Middle frontal gyrus (tissue), 1 donor: ENCODE results near the gene PDE7B.
"Not testable (repeated sequence)": the region's sequence is repeated elsewhere in the genome, so short reads cannot be mapped to it uniquely, and the experiment has no call there.

ENCODE experiments used
- DNase-seq: peaks from one replicate; pipeline ENCODE4 v3.0.0-alpha.2; 2015; ENCODE audit warnings: low spot score; ENCODE audit errors: extremely low spot score

PDE7B gene

DNA sequence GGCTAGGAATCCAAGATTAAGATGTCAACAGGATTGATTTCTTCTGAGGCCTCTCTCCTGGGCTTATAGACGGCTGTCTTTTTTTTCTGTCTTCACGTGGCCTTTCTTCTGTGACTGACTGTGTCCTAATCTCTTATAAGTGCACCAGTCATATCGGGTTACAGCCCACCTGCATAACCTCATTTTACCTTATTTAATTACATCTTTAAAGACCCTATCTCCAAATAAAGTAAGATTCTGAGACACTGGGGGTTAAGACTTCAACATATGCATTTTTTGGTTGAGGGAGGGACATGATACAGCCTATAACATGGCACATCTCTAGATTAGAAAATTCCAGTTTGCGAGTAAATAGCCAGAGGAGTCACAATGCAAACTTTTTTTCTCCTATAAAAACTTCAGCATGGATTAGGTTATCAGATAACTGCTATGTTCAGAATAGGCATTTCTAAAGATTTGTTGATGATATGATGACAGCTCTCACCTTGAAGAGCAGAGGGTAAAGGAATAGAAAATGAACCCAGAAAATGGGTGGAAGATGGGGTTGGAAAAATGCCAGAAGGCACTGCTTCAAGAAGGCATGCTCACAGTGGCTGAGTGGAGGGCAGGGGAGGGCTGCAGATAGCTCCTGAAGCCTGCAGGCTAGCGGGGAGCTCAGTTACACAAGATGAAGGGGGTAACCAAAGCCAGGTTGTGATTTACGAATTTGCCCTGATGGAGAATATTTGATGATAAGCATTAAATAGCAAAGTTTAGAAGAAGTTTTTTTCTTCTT, 8.7 kb upstream of the PDE7B start:
- no peak for DNase-seq

DNA sequence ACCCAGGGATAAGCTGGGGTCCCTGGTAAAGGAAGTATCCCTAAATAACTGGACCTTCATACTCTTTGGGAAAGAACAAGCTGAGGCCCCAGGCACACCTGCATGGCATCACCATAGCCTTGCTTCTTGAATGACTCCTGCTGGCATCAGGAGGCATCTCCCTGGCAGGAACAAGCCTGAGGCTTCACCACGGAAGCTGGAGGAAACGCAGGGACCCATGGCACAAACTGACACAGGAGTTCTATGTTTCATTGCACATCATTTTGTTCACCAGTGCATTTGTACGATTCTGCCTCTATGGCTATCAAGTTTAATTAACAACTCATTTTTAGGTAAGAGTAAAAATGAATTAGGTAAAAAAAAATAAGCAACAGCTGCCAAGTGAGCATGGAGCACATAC, 619 bp upstream of the PDE7B start:
- DNase-seq: no peak

DNA sequence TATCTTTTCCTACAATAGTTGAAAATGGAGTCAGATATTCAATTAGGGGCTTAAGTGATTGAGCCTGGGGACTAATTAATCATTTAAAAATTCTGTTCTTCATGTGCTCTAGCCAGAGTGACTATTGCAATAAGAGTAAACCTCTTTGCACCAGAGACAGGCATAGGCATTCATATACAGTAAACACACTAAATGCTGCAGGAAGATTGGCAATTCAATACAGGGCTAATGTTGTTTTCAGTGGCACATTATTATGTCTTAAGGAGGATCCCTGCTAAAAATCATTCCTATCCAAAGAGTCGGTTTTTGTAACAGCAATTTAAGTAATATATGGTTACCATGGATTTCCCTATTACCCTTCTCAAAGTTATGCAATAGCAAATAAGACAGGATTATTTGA, 1.2 kb downstream of the PDE7B start:
- DNase-seq: no peak

DNA sequence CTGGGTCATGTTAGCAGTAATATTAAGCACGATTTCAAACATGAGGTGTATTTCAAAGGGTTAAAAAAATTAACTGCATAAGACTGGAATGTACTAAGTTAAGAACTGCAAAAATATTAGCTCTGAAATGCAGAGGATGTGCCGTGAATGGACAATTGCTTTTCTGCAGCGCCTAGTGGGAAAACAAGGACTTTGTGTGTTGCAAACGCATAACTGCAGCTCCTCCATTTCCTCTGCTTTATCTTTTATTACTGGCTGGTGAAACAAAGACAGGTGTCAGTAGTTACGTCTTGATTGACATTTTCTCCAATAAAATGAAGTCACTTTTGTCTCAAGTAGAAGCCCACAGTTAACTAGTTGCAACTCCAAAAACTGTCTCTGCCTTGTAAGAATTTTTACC, 1.7 kb downstream of the PDE7B start:
- DNase-seq: no peak

DNA sequence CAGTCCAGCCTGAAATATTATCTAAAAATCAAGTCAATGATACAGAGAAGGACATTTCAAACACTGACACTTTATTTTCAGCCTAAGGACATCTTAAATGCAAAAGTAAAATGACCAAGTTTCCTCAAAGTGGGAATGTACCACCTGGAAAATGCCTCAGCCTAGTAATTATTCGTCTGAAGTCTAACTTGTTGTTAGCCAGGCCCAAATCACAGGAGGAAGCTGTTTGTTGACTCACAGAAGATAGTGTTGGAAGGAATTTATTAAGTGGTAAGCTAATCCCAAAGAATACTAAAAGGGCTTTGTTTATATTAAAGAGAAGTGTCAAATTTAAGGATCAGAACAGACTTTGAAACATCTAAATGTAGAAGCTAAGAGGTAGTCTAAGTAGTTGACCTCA, 2.5 kb downstream of the PDE7B start:
- no peak for DNase-seq

DNA sequence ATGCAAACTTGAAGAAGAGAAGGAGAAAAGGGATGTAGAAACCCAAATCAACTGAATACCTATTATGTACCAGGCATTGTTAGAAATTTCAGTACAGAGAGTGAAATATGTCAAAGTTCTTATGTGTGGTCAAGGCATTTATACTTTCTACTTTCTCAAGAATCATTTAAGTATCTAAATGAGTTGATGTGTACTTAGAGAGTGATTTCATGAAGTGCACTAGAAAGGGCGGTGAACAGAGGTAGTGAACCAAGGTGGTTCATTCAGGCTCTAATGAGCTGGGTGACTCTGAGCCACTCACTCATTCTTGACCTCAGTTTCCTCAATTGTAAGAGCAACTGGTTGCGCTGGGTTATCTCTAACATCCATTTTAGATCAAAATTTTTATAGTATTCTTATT, 3.3 kb downstream of the PDE7B start:
- no peak for DNase-seq

DNA sequence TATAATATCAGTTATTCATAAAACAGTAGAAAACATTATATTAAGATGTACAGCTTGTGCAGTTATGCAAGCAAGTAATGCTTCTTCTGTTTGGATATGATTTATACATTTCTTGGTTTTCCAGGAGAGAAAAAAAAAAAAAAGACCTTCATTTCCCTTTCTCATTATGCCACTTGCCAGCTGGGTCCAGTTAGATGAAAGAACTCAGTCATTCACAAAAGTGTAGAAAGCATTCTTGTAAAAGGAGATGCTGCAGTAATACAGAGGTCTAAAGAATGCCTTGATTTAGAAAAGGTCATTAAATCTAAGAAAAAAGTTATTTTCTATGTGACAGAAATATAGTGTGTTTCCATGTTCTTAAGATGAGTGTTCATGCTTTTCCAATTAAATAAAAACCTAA, 7.4 kb downstream of the PDE7B start:
- DNase-seq: no peak

DNA sequence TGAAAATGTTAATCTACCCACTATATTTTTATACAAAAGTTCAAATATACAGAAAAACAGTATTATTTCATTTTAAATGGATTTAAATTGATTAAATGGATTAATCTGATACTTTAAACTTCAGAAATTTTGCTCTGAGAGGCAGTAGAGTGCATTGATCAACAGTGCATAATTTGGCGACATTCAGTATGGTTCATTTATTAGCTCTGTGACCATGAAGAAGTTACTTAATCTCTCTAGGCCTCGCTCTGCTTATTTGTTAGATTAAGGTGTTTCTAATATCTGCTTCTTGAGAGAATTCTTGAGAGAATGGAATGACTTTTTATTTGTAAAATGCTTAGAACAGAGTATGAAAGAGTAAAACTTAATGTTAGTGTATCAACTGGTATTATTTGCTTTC, 8.9 kb downstream of the PDE7B start:
- no peak for DNase-seq

DNA sequence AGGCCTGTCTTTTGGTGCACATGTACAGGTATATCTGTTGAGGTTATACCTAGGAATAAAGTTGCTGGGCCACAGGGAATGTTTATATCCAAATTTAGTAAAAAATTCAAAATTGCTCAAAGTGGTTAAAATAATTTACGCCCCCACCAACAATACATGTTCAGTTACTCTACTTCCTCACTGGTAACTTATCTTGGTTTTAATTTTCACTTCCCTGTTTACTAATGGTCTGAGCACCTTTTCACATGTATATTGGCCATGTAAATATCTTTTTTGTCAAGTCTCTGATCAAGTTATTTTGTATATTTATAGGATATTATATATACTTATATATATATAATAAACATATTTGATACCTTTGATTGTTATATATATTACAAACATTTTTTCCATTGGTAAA, 9.7 kb downstream of the PDE7B start:
- no peak for DNase-seq

DNA sequence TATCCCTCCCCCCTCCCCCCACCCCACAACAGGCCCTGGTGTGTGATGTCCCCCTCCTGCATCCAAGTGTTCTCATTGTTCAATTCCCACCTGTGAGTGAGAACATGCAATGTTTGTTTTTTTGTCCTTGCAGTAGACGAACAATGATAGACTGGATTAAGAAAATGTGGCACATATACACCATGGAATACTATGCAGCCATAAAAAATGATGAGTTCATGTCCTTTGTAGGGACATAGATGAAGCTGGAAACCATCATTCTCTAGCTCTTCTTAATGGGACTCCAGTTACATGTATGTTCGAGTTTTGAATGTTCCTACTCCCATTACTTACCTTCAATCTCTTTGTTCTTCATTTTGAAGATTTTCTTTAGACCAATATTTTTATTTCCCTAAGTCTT, 13.4 kb downstream of the PDE7B start:
- DNase-seq: not testable (repeated sequence)

DNA sequence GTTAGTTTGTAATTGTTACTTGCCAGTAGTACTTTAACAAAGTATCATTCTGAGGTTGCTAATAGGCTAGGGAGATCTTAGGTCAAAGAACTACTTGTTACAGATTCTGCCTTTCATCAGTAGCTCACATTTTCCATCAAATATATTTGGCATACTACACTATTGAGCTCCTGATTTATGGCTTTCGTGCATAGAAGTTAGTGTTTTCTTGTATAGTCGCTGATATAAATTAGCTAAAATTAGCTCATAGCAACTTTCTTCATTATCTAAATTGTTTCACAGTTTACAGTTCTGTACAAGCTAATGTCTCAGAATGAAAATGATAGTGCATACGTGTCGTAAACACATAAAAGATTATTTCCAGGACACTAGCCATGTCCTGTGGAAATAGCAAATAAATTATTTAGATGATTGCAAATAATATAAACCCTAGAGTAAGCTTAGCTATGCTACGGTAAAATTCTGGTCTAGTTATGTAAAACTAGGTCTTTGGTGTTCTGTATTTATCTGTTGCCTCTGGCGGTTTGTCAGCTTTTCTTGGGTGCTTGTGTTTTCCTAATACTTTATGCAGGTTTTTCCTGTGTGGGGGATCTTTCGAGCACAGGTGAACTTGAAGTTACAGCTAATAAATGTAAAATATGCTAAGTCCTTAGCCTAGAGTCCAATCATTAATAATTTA, 15.1 kb downstream of the PDE7B start:
- no peak for DNase-seq

DNA sequence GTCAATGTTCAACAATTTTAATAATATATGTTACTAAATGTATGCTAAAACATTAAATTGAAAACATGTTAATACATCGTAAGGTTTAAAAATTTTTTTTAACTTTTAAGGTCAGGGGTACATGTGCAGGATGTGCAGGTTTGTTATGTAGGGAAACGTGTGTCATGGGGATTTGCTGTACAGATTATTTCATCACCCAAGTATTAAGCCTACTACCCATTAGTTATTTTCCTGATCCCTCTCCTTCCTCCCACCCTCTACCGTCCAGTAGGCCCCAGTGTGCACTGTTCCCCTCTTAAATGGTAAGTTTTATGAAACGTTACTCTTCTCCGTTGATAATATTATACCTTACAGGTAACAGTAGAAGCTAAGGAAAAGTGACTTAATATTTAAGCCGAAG, 15.8 kb downstream of the PDE7B start:
- no peak for DNase-seq

DNA sequence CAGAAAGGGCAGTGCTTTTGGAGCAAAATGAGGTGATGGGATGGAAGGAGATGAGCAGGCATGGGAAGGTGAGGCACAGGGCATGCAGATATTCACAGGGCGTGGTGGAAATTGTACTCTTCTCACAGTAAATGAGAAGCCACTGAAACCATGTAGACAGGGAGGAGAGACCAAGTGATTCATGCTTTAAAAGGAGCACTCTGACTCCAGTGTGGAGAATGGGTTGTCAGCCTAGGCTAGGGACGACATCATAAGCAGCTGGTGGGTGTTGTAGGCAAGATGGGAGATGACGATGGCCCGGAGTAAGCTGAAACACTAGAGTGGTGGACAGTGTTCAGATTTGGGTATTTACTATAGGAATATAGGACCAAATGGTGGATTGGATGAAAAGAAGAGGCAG, 18.4 kb downstream of the PDE7B start:
- no peak for DNase-seq

DNA sequence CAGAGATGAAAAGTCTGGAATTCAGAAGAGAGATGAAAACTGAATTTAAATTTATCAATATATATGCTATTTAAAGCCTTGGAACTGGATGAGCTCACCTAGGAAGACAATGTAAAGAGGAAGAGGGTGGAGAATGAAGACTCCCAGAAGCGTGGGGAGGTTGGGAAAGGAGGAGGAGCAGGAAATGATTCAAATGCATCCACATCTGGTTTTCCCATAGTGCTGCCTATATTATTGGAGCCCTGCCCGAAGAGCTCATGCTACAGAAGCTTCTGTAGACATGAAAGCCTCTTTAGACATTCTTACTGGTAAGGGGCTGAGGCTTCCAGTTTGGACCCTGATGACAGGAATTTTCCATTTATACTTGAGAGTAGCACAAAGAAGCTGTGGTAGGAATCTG, 19.2 kb downstream of the PDE7B start:
- no peak for DNase-seq

DNA sequence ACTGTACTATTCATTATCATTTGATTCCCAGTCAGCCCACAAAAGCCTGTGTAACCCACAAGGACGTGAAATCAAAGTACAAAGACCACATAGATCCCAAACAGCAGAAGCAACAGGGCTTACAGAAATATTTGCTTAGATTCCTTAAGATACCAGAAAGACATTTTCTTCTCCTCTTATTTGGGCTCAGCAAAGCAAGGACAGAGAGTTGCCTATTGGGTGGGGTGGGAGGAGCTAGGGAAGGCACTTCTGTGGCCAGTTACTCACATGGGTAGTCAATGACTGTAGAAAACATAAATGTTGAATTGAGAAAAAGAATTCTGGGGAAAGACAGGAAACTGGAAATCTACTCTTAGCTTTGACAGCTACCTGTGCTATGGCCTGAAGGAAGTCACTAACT, 19.8 kb downstream of the PDE7B start:
- no peak for DNase-seq

DNA sequence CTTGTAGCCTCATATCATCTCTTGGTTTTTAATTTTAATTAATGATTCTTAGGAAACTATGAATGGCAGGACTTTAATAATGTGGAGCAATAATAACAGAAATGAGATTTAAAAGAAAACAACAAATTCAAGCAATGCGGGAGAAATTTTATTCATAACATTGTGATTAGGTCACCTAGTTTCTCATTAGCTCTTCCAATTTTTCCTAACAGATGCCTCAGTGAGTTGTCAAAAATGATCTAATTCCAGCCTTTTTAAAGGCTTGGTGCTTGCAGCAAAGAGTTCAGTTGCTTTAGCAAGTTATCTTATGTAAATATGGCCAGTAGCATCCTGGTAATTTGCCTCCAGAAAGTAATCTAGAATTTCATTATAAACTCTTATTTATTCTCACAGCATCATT, 20.4 kb downstream of the PDE7B start:
- no peak for DNase-seq

DNA sequence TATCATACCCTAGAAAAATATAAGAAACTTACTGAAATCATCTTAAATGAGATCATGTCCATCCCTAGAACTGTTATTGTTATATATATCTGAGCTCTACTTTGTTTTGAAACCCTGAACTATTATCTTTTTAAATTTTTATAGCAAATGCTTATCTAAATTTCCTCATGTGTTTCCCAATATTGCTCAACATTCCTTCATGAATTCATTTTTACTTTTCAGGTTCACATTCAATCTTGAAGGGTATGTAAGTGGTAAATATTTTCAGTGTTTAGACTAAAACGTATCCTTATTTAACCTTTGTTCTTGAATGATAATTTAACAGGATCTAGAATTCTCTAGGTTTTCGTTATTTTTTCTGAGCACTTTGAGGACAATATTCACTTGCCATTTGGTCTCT, 23.9 kb downstream of the PDE7B start:
- DNase-seq: no peak

DNA sequence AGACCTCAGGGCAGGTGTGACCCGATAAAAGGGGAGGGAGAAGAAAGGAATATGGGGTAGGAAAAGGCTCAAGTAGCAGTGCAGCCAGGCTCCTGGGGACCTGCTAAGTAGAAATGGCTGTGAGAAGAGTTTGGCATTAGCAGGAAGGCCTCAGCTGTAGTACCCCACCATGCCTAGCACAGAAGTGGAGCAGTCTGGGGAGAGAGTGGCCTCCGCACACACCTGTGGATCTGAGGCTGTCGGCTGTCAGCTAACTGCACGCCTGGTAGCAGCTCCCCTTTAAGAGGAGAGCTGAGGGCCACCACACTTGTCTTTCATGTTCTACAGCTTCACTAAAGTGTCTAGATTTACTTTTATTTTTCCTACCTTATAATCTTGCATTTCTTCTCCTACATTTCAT, 24.6 kb downstream of the PDE7B start:
- DNase-seq: no peak

DNA sequence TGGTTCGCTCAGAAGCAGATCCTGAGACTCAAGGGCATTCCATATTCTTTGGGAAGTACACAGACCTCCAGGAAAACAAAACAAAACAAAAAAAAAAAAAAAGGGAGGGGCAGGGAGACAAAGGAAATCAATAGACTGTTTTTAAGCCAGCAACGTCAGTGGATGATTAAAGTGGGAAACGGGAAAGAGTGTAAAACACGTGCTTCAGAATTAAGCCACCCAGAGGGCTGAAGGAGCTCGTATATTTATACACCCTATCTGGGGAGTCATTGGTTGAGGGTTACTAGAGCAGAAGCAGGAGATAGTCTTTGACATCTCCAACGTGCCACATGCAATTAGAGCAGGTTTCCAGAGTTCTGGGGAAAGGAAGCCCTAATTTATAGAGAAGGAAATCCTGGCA, 26.2 kb downstream of the PDE7B start:
- DNase-seq: no peak

DNA sequence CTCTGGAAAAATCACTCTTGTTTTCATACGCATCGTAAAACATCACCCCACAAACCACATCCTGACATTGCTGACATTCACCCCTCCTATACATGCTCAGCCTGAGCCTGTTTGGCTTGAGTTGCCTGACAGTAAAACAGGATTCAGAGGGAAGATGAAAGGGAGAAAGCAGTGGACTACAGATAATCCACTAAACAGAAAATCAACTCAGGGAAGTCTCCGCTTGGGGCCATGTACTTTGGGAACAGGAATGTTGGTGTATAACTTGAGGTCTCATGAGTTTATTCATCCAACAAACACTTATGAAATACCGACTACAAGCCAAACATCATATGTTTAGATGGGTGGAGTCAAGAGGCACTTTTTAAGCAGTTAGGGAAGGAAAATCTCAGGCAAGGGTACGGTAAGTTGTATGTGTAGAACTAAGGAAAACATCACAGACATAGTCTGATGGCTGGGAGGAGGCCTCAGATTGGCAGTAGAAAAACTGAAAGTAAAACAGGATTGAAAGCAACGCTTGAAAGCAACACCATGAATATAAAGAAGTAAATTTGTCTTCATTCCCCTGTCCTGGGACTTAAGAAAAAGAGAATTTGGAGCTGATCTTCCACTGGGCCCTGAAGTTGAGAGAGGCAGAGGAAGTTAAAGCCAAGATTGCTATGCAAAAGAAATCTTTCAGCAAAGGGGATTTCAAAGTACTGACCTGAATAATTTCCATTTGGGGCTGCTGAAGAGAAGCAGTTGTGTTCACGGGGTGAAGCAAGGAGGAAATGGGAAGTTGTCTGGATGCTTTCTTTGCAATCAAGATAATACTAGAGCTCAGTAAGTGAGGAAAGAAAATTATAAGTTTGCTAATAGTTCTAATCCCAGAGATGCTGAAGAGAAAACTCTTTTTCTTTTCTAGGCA, 28.8 kb downstream of the PDE7B start:
- no peak for DNase-seq

DNA sequence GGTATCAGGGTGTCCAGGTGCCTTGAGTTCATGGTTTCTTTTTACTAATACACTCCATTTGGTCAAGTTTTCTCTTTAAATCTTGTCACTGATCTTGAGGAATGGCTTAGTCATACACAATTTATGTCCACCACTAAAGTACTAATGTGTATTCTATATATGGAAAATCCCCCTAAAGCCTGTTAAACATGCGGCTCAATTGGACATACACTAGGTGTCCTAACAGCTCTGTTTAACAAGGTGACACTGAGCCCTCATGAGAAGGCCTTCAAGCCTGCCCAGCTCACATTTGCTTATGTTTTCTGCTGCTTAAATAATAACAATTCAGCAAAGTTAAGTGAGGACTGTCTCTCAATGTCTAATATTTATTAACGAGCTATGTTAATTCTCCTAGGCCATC, 31.5 kb downstream of the PDE7B start:
- no peak for DNase-seq

DNA sequence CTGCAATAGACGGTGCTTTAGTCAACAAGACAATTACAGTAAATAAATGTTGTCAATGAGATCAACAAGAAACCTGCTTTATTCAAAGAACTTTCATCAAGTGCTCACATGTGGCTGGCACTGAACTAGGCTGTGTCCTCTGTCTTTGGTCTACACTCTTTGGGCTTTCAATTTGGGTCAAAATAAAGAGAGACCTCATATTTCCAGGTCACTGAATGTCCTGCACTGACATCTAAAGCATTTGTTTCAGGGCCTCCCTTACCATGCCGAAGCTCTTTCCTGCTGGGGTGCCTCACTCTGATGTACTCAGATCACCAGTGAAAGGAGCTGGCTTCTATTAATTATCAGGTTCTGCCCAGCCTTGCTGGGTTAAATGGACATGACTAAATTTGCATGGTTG, 32.0 kb downstream of the PDE7B start:
- no peak for DNase-seq
